Choroid plexus epithelial cell (primary cell): ENCODE results near the gene NXPE3.

Source experiments
- DNase-seq: peaks from one replicate; pipeline ENCODE4 v3.0.0-alpha.2; 2010; ENCODE audit warnings: low read depth
- H3K4me3 ChIP-seq: 2 replicates; pipeline ENCODE4 v1.5.1; 2011; ENCODE audit warnings: low read depth, mild to moderate bottlenecking, control low read depth, low read length, moderate library complexity
- CTCF ChIP-seq: conservative IDR thresholded peaks from 2 replicates; pipeline ENCODE4 v1.5.1; 2011; ENCODE audit warnings: low read depth, mild to moderate bottlenecking, control low read depth, inconsistent platforms, low read length, moderate library complexity

Gene NXPE3

GRCh38 chr3:101823525-101823924 lies 44.5 kb downstream of the NXPE3 start:
- no peak overlapping the region for H3K4me3 ChIP-seq
- DNase-seq, result peak; percentile 29
- TF ChIP-seq CTCF, result no peak

- TF ChIP-seq CTCF, result no peak
- H3K4me3 ChIP-seq, result no peak overlapping the region
- peak; percentile 20 for DNase-seq
Observed at GRCh38 chr3:101824702-101825101, 45.7 kb downstream of the NXPE3 start.

- no peak overlapping the region for H3K4me3 ChIP-seq
- peak; percentile 36 for DNase-seq
- TF ChIP-seq CTCF, result no peak
Observed at GRCh38 chr3:101825904-101826445, 47.0 kb downstream of the NXPE3 start.

- DNase-seq, result peak; percentile 88
- TF ChIP-seq CTCF, result no peak
- peak overlapping the region; percentile 68 for H3K4me3 ChIP-seq
Observed at GRCh38 chr3:101827211-101828174, 48.5 kb downstream of the NXPE3 start.

GRCh38 chr3:101828276-101828675 lies 49.3 kb downstream of the NXPE3 start:
- no peak for TF ChIP-seq CTCF
- H3K4me3 ChIP-seq, result peak overlapping the region; percentile 68
- DNase-seq, result no peak

GRCh38 chr3:101828691-101829436 lies 49.9 kb downstream of the NXPE3 start:
- peak; percentile 76 for DNase-seq
- H3K4me3 ChIP-seq, result peak overlapping the region; percentile 68
- TF ChIP-seq CTCF, result no peak
